H1 (cell line): ENCODE results near the gene MAD2L1.

Experiments used
- CEBPB ChIP-seq: IDR thresholded peaks from 2 replicates; pipeline ENCODE4 v1.6.1; 2012; ENCODE audit warnings: low read depth, low read length
- PHF8 ChIP-seq: fragments of 200-600 bp; sonication (generic); conservative IDR thresholded peaks from 2 replicates; pipeline ENCODE4 v1.7.1; 2012; ENCODE audit warnings: low read depth, mild to moderate bottlenecking, inconsistent platforms, low read length, moderate library complexity
- RXRA ChIP-seq: IDR thresholded peaks from 2 replicates; pipeline ENCODE4 v1.6.1; 2011; ENCODE audit warnings: low read depth, mild to moderate bottlenecking, low read length, moderate library complexity; ENCODE audit not compliant: insufficient read depth
- SIN3A ChIP-seq, 2 experiments: IDR thresholded peaks in 1 of 2; conservative IDR thresholded peaks in 1 of 2; 2 replicates each; pipeline ENCODE4 v1.6.1; 2011 to 2012; ENCODE audit warnings: low read length in 2 of 2, improper control_type of control experiment in 1 of 2, low read depth in 1 of 2, mild to moderate bottlenecking in 1 of 2
- SP1 ChIP-seq: IDR thresholded peaks from 2 replicates; pipeline ENCODE4 v1.6.1; 2011; ENCODE audit warnings: low read depth, low read length
- SRF ChIP-seq: IDR thresholded peaks from 2 replicates; pipeline ENCODE4 v1.6.1; 2011; ENCODE audit warnings: mild to moderate bottlenecking, low read depth, low read length, moderate library complexity
- TAF1 ChIP-seq: IDR thresholded peaks from 2 replicates; pipeline ENCODE4 v1.6.1; 2011; ENCODE audit warnings: mild to moderate bottlenecking, low read depth, low read length
- ZNF274 ChIP-seq: IDR thresholded peaks from 2 replicates; pipeline ENCODE4 v1.7.0; 2012; ENCODE audit warnings: low read length, borderline replicate concordance; ENCODE audit errors: extremely low read depth
- TF ChIP-seq, protein P1 (sequence below), 3 experiments: IDR thresholded peaks; 1 replicate in 2 of 3; 2 replicates in 1 of 3; pipeline versions ENCODE4 v1.5.1 to v1.6.1; 2011; ENCODE audit warnings: low read length in 3 of 3, mild to moderate bottlenecking in 3 of 3, inconsistent platforms in 2 of 3, low read depth in 1 of 3, moderate library complexity in 1 of 3; ENCODE audit not compliant: insufficient read depth in 1 of 3; ENCODE audit errors: control extremely low read depth in 1 of 3
- TF ChIP-seq, protein P2 (sequence below): IDR thresholded peaks from 2 replicates; pipeline ENCODE4 v1.6.1; 2012; ENCODE audit warnings: low read length, inconsistent platforms

GRCh38 chr4:120081726-120082125, 15.1 kb upstream of the MAD2L1 start:
- TF ChIP-seq RXRA (no peak), CEBPB (no peak), ZNF274 (no peak), SIN3A (conservative IDR thresholded peaks at IDR 0.05 in 1 of 2, IDR thresholded peaks at IDR 0.05 in 1 of 2; ENCODE audit: low read depth in 1 of 2, low read length in 2 of 2) (no peak), TAF1 (no peak), SP1 (no peak), PHF8 (no peak), SRF (no peak)
- TF ChIP-seq, protein P1, sequence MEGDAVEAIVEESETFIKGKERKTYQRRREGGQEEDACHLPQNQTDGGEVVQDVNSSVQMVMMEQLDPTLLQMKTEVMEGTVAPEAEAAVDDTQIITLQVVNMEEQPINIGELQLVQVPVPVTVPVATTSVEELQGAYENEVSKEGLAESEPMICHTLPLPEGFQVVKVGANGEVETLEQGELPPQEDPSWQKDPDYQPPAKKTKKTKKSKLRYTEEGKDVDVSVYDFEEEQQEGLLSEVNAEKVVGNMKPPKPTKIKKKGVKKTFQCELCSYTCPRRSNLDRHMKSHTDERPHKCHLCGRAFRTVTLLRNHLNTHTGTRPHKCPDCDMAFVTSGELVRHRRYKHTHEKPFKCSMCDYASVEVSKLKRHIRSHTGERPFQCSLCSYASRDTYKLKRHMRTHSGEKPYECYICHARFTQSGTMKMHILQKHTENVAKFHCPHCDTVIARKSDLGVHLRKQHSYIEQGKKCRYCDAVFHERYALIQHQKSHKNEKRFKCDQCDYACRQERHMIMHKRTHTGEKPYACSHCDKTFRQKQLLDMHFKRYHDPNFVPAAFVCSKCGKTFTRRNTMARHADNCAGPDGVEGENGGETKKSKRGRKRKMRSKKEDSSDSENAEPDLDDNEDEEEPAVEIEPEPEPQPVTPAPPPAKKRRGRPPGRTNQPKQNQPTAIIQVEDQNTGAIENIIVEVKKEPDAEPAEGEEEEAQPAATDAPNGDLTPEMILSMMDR (IDR thresholded peaks at IDR 0.05; ENCODE audit: control extremely low read depth in 1 of 3, insufficient read depth in 1 of 3, low read depth in 1 of 3, low read length in 3 of 3), result no peak
- TF ChIP-seq, protein P2, sequence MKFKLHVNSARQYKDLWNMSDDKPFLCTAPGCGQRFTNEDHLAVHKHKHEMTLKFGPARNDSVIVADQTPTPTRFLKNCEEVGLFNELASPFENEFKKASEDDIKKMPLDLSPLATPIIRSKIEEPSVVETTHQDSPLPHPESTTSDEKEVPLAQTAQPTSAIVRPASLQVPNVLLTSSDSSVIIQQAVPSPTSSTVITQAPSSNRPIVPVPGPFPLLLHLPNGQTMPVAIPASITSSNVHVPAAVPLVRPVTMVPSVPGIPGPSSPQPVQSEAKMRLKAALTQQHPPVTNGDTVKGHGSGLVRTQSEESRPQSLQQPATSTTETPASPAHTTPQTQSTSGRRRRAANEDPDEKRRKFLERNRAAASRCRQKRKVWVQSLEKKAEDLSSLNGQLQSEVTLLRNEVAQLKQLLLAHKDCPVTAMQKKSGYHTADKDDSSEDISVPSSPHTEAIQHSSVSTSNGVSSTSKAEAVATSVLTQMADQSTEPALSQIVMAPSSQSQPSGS, result no peak
